Kidney (tissue), 14 donors: Measurements from ENCODE around the gene NUMB. TPM values are rescaled to one million over a fixed set of nuclear protein-coding genes. Genes with fewer than 3 reads are reported as not detected.

Experiments
- DNase-seq, 5 donors: peaks; one replicate each; pipeline ENCODE4 v3.0.0-alpha.2; 2013 to 2020
- FAIRE-seq: peaks from 2 replicates; lab custom pipeline; 2012; peaks lifted over from hg19 to GRCh38; lab: Jason Lieb, UNC
- H3K27ac ChIP-seq, 2 donors: one replicate each; pipeline ENCODE4 v1.7.0; 2013; ENCODE audit warnings: low read depth in 2 of 2, low read length in 2 of 2, inconsistent platforms in 1 of 2
- H3K27me3 ChIP-seq: one replicate; pipeline ENCODE4 v1.7.1; 2013; ENCODE audit warnings: low read length, inconsistent platforms; ENCODE audit not compliant: control insufficient read depth, insufficient read depth
- H3K36me3 ChIP-seq, 3 donors: one replicate each; pipeline versions ENCODE4 v1.7.0 to v1.7.1; 2013; ENCODE audit warnings: low read length in 3 of 3, control low read depth in 1 of 3, inconsistent platforms in 1 of 3; ENCODE audit not compliant: insufficient read depth in 3 of 3, control insufficient read depth in 2 of 3
- H3K4me1 ChIP-seq, 3 donors: one replicate each; pipeline versions ENCODE4 v1.7.0 to v1.7.1; 2013; ENCODE audit warnings: low read length in 3 of 3, inconsistent platforms in 1 of 3, low read depth in 1 of 3; ENCODE audit not compliant: control insufficient read depth in 2 of 3, insufficient read depth in 2 of 3
- H3K4me3 ChIP-seq, 3 donors: one replicate each; pipeline versions ENCODE4 v1.7.0 to v1.8.1; 2013; ENCODE audit warnings: low read length in 3 of 3, control low read depth in 1 of 3, inconsistent platforms in 1 of 3
- H3K9ac ChIP-seq, 3 donors: one replicate each; pipeline versions ENCODE4 v1.7.0 to v1.7.1; 2013; ENCODE audit warnings: low read length in 3 of 3, control low read depth in 1 of 3, inconsistent platforms in 1 of 3
- H3K9me3 ChIP-seq, 3 donors: one replicate each; pipeline versions ENCODE4 v1.7.0 to v1.7.1; 2013; ENCODE audit warnings: low read length in 3 of 3, control low read depth in 1 of 3, inconsistent platforms in 1 of 3; ENCODE audit not compliant: control insufficient read depth in 2 of 3, insufficient read depth in 1 of 3
- intact Hi-C: fragments of 100-400 bp; cut with DNase I; formaldehyde crosslinking; loops from one replicate; pipeline ENCODE4 v1.11.1; 2022
- polyA plus RNA-seq: library from polyadenylated mRNA; stranded (reverse); fragments of 350-450 nt; fragmentation: Illumina TruSeq; extraction: RNeasy Lipid Tissue Mini Kit (QIAGEN cat#74804); gene quantifications from one replicate; pipeline ENCODE4 v1.2.3, GENCODE V29; 2014; ENCODE audit warnings: low read depth, low replicate concordance; ENCODE audit not compliant: insufficient read depth
- total RNA-seq: library from RNA; stranded (reverse); fragmentation: NEBNext Ultra II Directional; extraction: Animal tissue kit (Norgen Biotek cat#: 25700); gene quantifications from one replicate; pipeline ENCODE4 v1.2.1, GENCODE V29; 2021
- TF ChIP-seq, protein P1 (sequence below): IDR thresholded peaks from 3 replicates; pipeline ENCODE4 v1.5.1; 2012; ENCODE audit warnings: mild to moderate bottlenecking, moderate library complexity, borderline replicate concordance; ENCODE audit not compliant: insufficient read depth; ENCODE audit errors: extremely low read depth
- donor health status: control.
- donor health status: control.
- donor health status: control.
- donor health status: control.
- donor health status: control.
- donor health status: DM: yes; HTN: yes; CAD: no.
- donor health status: Normal renal cell carcinoma (clear cell type).

Gene NUMB
- total and polyA plus RNA-seq, 2 donors from 2014 or later: 42.4 to 104 TPM

GRCh38 chr14:73258845-73259611, 199.3 kb downstream of the NUMB start:
- FAIRE-seq: no peak
- intact Hi-C loops: no loop called here
- H3K27ac ChIP-seq: no peak overlapping the region
- H3K36me3 ChIP-seq: peaks cover 0 to 11% (median 0%) of the 10 kb centered on the region in 3 donors
- H3K9me3 ChIP-seq: no peaks in the 10 kb centered on the region
- H3K9ac ChIP-seq: no peak overlapping the region
- H3K27me3 ChIP-seq: no peaks in the 10 kb centered on the region
- peak in 2 of 5 donors; percentile 33 to 65 for DNase-seq
- peaks cover 0 to 5% (median 0%) of the 10 kb centered on the region in 3 donors for H3K4me1 ChIP-seq
- no peak overlapping the region for H3K4me3 ChIP-seq
- TF ChIP-seq, protein P1, sequence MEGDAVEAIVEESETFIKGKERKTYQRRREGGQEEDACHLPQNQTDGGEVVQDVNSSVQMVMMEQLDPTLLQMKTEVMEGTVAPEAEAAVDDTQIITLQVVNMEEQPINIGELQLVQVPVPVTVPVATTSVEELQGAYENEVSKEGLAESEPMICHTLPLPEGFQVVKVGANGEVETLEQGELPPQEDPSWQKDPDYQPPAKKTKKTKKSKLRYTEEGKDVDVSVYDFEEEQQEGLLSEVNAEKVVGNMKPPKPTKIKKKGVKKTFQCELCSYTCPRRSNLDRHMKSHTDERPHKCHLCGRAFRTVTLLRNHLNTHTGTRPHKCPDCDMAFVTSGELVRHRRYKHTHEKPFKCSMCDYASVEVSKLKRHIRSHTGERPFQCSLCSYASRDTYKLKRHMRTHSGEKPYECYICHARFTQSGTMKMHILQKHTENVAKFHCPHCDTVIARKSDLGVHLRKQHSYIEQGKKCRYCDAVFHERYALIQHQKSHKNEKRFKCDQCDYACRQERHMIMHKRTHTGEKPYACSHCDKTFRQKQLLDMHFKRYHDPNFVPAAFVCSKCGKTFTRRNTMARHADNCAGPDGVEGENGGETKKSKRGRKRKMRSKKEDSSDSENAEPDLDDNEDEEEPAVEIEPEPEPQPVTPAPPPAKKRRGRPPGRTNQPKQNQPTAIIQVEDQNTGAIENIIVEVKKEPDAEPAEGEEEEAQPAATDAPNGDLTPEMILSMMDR: no peak

GRCh38 chr14:73258076-73258475, 200.3 kb downstream of the NUMB start:
- intact Hi-C loops: no loop called here
- no peaks in the 10 kb centered on the region for H3K27me3 ChIP-seq
- FAIRE-seq: no peak
- H3K4me3 ChIP-seq: no peak overlapping the region
- peaks cover 0 to 6% (median 0%) of the 10 kb centered on the region in 3 donors for H3K4me1 ChIP-seq
- DNase-seq: no peak
- peaks cover 0 to 9% (median 0%) of the 10 kb centered on the region in 3 donors for H3K36me3 ChIP-seq
- TF ChIP-seq, protein P1: no peak
- no peak overlapping the region for H3K27ac ChIP-seq
- H3K9ac ChIP-seq: no peak overlapping the region
- no peaks in the 10 kb centered on the region for H3K9me3 ChIP-seq

DNA sequence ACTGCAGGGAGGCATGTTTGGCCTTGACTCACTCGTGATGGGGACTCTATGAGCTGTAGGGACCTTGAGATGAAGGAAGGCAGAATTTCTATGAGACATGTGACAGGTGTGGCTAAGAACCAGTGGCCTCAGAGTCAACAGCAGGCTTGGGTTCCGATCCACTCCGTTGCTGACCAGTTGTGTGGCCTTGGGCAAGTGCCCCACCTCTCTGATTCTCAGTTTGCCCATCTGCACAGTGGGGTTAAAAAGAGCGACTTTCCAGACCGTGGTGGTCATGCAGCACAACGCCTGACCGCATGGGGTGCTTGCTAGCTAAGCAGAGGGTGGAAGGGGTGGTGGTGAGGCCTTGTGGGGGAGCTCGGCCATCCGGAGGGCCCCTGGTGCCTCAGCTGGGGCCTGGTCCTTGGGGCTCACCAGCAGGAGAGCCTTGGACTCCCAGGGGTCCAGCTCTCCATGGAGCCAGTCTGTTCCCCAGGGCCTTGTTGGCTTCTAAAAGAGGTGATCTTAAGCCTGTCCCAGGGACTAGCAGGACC, 202.6 kb downstream of the NUMB start:
- TF ChIP-seq, protein P1: no peak
- H3K9me3 ChIP-seq: no peaks in the 10 kb centered on the region

More for the DNA sequence above, 202.6 kb downstream of the NUMB start:
- H3K9ac ChIP-seq: no peak overlapping the region
- peak in 2 of 5 donors; percentile 27 to 53 for DNase-seq
- H3K27ac ChIP-seq: no peak overlapping the region
- H3K36me3 ChIP-seq: peaks cover 0 to 9% (median 0%) of the 10 kb centered on the region in 3 donors
- intact Hi-C loops: no loop called here
- H3K4me1 ChIP-seq: peaks cover 0 to 7% (median 3%) of the 10 kb centered on the region in 3 donors
- no peaks in the 10 kb centered on the region for H3K27me3 ChIP-seq
- no peak overlapping the region for H3K4me3 ChIP-seq
- FAIRE-seq: no peak
